Muscle of leg (tissue), 11 donors: Measurements from ENCODE around the gene LRRC8D. TPM values are rescaled to one million over a fixed set of nuclear protein-coding genes. Genes with fewer than 3 reads are reported as not detected.

Source experiments
- DNase-seq: peaks from one replicate; pipeline ENCODE4 v3.0.0; 2013
- H3K27ac ChIP-seq: one replicate; pipeline ENCODE4 v1.5.1; 2013; ENCODE audit warnings: mild to moderate bottlenecking, low read length, control low read depth
- H3K27me3 ChIP-seq: one replicate; pipeline ENCODE4 v1.6.1; 2013; ENCODE audit warnings: low read length; ENCODE audit not compliant: control insufficient read depth, insufficient read depth
- H3K36me3 ChIP-seq: one replicate; pipeline ENCODE4 v1.6.1; 2013; ENCODE audit warnings: low read length; ENCODE audit not compliant: control insufficient read depth, insufficient read depth
- H3K4me1 ChIP-seq: one replicate; pipeline ENCODE4 v1.6.1; 2013; ENCODE audit warnings: low read length; ENCODE audit not compliant: control insufficient read depth, insufficient read depth
- H3K4me3 ChIP-seq: one replicate; pipeline ENCODE4 v1.5.1; 2013; ENCODE audit warnings: low read length, control low read depth
- H3K9me3 ChIP-seq: replicated peaks from 2 replicates; pipeline ENCODE4 v1.6.1; 2013; ENCODE audit warnings: low read depth, low read length; ENCODE audit not compliant: control insufficient read depth
- WGBS: methylation state at CpG from one replicate; pipeline ENCODE4 v1.1.5; 2013; ENCODE audit warnings: missing lambda C conversion rate; ENCODE audit not compliant: insufficient coverage; 5-methylcytosine and 5-hydroxymethylcytosine counted together
- polyA plus RNA-seq, 8 donors: library from polyadenylated mRNA; unstranded; fragments of 120-200 nt; gene quantifications; one replicate each; pipeline versions ENCODE4 v1.2.1 to v1.2.3, GENCODE V29; 2013; ENCODE audit warnings: inconsistent platforms in 1 of 8, low replicate concordance in 1 of 8; ENCODE audit not compliant: insufficient read length in 8 of 8, insufficient read depth in 1 of 8
- total RNA-seq: library from RNA; stranded (reverse); fragments of 120-200 nt; gene quantifications from one replicate; pipeline ENCODE4 v1.2.4, GENCODE V29; 2013

The LRRC8D gene
- total and polyA plus RNA-seq, 9 donors = 6.2 to 10.5 (median 7.6) TPM

DNA sequence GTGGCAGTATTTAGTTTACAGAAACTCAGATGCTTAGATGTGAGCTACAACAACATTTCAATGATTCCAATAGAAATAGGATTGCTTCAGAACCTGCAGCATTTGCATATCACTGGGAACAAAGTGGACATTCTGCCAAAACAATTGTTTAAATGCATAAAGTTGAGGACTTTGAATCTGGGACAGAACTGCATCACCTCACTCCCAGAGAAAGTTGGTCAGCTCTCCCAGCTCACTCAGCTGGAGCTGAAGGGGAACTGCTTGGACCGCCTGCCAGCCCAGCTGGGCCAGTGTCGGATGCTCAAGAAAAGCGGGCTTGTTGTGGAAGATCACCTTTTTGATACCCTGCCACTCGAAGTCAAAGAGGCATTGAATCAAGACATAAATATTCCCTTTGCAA, 114.4 kb downstream of the LRRC8D start:
- Histone ChIP-seq H3K4me1 (no peaks in the 10 kb centered on the region), H3K27ac (no peak overlapping the region), H3K4me3 (no peak overlapping the region), H3K9me3 (no peaks in the 10 kb centered on the region), H3K27me3 (no peaks in the 10 kb centered on the region), H3K36me3 (peaks cover 15% of the 10 kb centered on the region)
- no CpG with 5 or more reads among the region's 4 CpGs for WGBS
- DNase-seq = no peak

DNA sequence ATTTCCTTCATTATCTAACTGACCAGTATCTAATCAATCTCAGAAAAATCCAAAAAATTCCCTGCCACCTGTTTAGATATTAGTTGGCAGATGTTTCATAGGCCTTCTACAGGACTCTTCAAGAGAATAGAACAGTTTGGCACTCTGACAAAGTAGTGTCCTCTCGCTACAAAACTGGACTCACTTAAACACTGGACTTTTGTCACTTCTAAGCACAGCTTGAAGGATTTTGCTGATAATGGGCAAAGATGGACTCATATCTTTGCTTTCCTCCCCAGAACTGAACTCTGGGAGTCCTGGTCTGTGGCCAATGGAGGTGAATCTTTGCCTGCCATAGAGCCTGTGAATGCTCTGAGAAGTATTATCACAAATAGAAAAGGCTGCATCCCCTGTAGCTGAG, 115.9 kb downstream of the LRRC8D start:
- H3K27me3 ChIP-seq = no peaks in the 10 kb centered on the region
- no peaks in the 10 kb centered on the region for H3K9me3 ChIP-seq
- no peak overlapping the region for H3K27ac ChIP-seq
- no CpG with 5 or more reads among the region's 1 CpG for WGBS
- peaks cover 15% of the 10 kb centered on the region for H3K36me3 ChIP-seq
- no peak overlapping the region for H3K4me3 ChIP-seq
- DNase-seq = no peak
- no peaks in the 10 kb centered on the region for H3K4me1 ChIP-seq

DNA sequence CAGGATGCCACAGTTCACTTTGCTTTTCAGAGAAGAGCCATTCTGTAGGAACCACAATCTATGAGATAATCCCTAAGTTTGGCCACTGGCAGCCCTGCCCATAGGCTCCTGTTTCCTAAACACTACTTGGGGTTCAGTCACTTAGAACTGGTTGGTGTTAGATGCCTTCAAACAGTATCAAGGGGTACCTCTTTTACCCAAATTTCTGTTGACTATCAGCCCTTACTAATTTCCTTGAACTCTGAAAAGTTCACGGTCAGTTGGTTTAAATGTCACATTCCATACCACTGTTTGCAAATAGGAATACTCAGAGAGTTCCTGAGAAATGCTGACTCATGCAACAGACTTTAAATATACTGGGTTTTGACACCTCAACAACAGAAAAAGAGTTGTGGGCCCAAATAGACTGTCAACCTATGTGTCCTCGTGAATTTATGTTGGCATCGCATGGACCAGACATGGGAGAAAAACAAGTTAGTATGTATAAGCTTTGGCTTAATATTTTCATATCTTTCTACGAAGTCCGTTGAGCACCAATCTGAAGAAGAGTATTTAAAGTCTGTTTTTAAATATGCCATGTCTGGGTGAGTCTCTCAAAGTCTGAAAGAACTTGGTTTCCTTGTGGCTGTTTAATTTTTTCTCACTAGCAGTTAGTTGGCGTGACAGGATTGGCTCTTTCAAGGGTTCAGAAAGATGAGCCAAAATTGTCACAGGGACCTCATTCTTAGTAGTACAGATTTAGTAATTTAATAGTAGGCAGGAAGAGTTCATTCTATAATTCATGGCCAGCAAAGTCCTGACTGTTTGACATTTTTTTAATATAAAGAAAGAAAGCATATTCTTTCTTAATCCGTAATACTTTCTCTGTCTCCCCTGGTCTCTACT, 117.6 kb downstream of the LRRC8D start:
- H3K27me3 ChIP-seq = no peaks in the 10 kb centered on the region
- 86% methylated on average over 3 of the region's 7 CpGs for WGBS

DNA sequence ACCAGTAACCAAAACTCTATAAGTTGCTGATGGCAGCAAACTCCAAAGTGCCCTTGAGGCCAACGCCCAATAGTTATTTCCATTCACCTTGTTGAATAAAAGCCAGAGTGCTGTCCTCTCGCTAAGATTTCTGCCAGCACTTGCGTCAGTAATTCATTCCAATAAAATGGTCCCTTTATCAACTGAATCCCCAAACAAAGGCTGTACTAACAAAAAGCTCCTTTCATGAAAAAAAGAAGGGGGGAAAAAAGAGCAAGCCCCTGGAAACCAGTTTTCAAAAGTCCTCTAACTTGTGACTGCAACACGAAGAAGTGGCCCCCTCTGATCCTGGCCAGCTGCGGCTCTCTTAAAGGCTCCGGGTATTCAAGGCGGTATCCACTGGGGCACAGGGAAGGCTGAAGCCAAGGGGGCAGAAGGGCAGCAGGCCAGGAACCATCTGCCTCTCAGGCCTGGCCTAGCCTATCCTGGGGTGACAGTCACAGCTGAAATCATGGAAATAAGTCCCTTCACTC, 118.3 kb downstream of the LRRC8D start:
- no peak overlapping the region for H3K4me3 ChIP-seq
- no peaks in the 10 kb centered on the region for H3K27me3 ChIP-seq
- no peak overlapping the region for H3K27ac ChIP-seq
- DNase-seq = no peak
- peaks cover 6% of the 10 kb centered on the region for H3K36me3 ChIP-seq
- no peaks in the 10 kb centered on the region for H3K9me3 ChIP-seq
- no peaks in the 10 kb centered on the region for H3K4me1 ChIP-seq
- 63% methylated on average over 4 of the region's 7 CpGs for WGBS

More for the DNA sequence above, 117.6 kb downstream of the LRRC8D start:
- DNase-seq = no peak
- H3K4me3 ChIP-seq = no peak overlapping the region
- no peaks in the 10 kb centered on the region for H3K9me3 ChIP-seq
- H3K27ac ChIP-seq = no peak overlapping the region
- no peaks in the 10 kb centered on the region for H3K4me1 ChIP-seq
- peaks cover 12% of the 10 kb centered on the region for H3K36me3 ChIP-seq

DNA sequence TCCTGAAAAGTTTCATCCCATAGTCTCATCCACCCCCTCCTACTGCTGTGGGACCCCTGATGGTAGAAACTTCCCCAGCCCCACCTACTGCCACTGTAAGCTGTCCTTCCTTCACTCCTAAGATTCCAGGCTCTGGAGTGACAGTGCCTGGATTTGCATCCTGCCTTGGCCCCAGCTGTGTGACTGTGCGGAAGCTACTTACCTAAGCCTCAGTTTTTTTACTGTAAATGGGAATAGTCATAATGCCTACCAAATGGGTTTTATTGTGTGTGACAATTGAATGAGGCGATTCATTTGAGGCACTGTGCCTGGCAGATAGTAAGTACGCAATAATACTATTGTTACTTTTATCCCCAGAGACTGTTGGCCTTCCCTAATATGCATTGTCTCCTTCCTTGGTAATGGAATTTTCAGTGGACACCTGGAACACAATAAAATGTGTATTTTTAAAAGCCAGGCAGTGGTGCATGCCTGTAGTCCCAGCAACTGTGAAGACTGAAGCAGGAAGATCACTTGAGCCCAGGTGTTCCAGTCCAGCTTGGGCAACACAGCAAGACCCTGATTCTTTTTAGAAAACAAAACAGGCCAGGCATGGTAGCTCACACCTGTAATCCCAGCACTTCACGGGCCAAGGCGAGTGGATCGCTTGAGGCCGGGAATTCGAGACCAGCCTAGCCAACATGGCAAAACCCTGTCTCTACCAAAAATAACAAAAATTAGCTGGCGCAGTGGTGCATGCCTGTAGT, 119.0 kb downstream of the LRRC8D start:
- Histone ChIP-seq H3K4me3 (no peak overlapping the region), H3K9me3 (no peaks in the 10 kb centered on the region), H3K4me1 (no peaks in the 10 kb centered on the region), H3K27me3 (no peaks in the 10 kb centered on the region), H3K27ac (no peak overlapping the region), H3K36me3 (no peaks in the 10 kb centered on the region)
- WGBS = 97% methylated on average over 5 of the region's 9 CpGs
- DNase-seq = no peak

DNA sequence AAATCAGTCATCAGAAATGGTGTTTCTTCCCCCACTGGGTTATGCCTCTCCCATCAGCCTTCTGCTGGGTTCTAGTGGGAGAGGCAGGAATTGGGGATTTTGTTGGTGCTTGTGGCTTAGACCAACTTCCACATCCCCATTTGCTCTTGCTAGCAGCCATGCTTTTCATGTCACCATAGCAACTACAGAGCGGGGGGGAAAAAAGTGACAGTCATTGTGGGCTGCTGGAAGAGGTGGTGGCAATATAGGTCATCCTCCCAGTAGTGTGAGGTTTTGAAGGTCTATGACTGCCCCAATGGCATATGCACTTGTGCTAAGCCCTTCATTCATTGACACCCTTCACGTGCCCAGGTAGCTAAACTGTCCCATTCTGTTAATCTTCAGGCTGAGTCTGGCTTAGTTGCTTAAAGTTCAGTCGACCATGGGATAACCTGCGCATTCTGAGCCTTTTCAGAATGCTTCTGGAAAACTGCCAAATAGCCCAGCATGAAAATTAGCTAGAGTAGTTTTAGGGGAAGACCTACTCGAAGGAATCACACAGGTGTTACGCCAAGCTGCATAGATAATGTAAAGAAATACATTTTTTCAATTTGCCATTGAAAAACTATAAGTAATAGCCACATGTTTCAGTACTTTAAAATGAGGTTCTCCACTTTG, 120.4 kb downstream of the LRRC8D start:
- H3K36me3 ChIP-seq = no peaks in the 10 kb centered on the region
- no peaks in the 10 kb centered on the region for H3K4me1 ChIP-seq
- no peaks in the 10 kb centered on the region for H3K9me3 ChIP-seq
- H3K4me3 ChIP-seq = no peak overlapping the region
- DNase-seq = no peak
- no peaks in the 10 kb centered on the region for H3K27me3 ChIP-seq
- WGBS = 85% methylated on average over 3 of the region's 6 CpGs
- no peak overlapping the region for H3K27ac ChIP-seq

DNA sequence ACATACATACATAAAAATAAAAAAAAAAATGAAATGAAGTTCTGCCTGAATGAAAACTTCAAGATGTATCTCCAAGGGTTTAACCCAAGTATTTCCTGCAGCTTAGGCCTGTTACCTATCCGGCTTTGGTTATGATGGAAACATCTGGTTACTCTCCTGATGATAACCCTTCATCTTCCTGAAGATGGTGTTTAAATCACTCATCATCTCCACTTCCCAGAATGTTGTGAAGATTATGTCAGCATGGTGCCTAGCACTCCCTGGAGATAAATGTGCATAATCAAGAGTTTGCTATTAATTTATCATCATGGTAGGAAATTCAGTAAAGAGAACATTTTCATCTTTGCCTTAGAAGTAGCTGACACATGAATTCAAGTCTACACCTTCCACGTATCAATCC, 121.2 kb downstream of the LRRC8D start:
- H3K27me3 ChIP-seq = no peaks in the 10 kb centered on the region
- DNase-seq = no peak
- no peaks in the 10 kb centered on the region for H3K4me1 ChIP-seq
- no peaks in the 10 kb centered on the region for H3K36me3 ChIP-seq
- no peak overlapping the region for H3K4me3 ChIP-seq
- H3K27ac ChIP-seq = no peak overlapping the region
- no CpG with 5 or more reads among the region's 2 CpGs for WGBS
- H3K9me3 ChIP-seq = no peaks in the 10 kb centered on the region

DNA sequence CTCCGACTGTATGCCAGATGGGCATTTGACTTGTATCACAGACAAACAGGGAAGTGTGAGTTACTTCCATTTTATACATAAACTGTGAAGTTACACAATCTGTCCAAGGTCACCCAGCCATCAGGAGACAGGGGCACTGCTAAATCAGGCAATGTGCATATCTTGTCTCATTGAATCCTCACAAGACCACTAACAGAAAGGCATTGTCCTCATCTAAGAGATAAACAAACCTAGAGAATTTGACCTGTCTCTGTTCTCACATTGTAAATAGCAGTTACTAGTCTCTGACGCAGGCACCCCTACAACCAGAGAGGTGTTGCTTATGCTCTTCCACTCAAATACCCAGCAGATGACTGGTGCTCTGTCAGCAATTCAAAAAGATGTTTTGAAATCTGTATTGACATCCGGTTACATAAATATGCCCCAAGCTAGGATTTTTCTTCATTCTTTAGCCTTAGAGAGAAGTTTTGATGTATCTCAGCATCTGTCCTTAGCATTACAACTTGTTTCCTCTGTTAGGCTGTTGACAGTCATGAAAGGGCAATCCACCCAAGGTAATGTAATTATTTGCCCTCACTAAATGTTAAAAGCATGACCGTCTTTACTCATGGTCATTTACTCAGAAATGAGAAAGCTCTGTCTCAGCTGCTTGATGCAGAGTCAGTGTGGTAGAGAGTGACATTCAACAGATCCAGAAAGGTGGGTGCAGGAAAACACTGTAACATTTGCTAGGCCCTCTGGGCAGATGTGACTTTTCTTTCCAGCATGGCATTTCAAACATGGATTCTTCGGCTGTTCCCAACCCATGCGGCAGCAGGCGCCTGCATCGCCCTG, 122.2 kb downstream of the LRRC8D start:
- H3K9me3 ChIP-seq = no peaks in the 10 kb centered on the region
- DNase-seq = no peak
- WGBS = 69% methylated on average over 5 of the region's 8 CpGs
- H3K27me3 ChIP-seq = no peaks in the 10 kb centered on the region
- no peaks in the 10 kb centered on the region for H3K4me1 ChIP-seq
- no peak overlapping the region for H3K27ac ChIP-seq
- no peaks in the 10 kb centered on the region for H3K36me3 ChIP-seq
- no peak overlapping the region for H3K4me3 ChIP-seq

DNA sequence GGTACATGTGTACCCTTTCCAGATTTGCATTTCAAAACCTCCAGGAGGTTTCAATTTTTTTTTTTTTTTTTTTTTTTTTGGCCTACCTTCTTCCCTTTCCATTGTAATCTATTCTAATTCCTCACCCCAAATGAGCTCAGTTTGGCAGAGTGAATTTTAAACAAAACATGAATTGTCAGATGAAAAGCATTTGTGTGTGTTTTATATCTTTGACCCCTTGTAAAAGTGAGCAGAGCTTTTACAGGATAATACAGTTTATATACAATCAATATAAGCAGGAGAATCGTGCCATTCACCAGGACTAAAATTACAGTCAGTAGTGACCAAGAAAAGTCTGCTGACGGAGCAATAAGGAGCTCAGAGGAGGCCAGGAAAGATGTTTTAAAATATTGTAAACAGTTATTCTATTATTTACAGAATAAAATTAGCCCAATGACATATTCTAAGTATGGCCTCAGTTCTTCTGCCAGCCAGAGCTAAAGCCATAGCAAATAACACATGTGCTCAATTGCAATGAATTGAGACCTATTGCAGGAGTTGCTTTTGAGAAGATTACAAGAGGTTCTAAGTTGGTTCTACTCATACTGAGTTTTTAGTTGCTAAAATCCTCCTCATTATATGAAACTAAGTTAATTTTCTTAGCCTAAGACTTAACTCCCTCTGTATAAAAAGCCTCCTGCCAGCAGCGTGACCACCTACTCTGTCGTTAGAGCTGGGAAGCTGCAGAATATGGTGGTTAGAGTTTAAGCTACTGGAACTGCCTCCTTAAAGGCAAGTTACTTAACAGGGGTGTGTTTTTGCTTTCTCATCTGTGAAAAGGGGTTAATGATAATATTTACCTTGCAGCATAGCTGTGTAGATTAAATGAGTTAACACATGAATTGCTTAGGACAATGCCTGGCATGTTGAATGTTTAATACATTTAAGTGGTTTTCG, 123.3 kb downstream of the LRRC8D start:
- DNase-seq = no peak
- Histone ChIP-seq H3K4me1 (no peaks in the 10 kb centered on the region), H3K27ac (no peak overlapping the region), H3K27me3 (no peaks in the 10 kb centered on the region), H3K4me3 (no peak overlapping the region), H3K9me3 (no peaks in the 10 kb centered on the region), H3K36me3 (no peaks in the 10 kb centered on the region)
- WGBS = no CpG with 5 or more reads among the region's 5 CpGs
